Measurements from ENCODE around the gene RRP7A.
"Not testable (repeated sequence)": the region's sequence is repeated elsewhere in the genome, so short reads cannot be mapped to it uniquely, and the experiment has no call there.

GRCh38 chr22:42535082-42535731 is 15.6 kb upstream of the RRP7A start:
- TF ChIP-seq EZH2 (IDR thresholded peaks at IDR 0.05; ENCODE audit: insufficient read depth, low read length): not testable (repeated sequence)
- TF ChIP-seq, protein P1, sequence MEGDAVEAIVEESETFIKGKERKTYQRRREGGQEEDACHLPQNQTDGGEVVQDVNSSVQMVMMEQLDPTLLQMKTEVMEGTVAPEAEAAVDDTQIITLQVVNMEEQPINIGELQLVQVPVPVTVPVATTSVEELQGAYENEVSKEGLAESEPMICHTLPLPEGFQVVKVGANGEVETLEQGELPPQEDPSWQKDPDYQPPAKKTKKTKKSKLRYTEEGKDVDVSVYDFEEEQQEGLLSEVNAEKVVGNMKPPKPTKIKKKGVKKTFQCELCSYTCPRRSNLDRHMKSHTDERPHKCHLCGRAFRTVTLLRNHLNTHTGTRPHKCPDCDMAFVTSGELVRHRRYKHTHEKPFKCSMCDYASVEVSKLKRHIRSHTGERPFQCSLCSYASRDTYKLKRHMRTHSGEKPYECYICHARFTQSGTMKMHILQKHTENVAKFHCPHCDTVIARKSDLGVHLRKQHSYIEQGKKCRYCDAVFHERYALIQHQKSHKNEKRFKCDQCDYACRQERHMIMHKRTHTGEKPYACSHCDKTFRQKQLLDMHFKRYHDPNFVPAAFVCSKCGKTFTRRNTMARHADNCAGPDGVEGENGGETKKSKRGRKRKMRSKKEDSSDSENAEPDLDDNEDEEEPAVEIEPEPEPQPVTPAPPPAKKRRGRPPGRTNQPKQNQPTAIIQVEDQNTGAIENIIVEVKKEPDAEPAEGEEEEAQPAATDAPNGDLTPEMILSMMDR (IDR thresholded peaks at IDR 0.05; ENCODE audit: insufficient read depth, low read depth, low read length): not testable (repeated sequence)

Data from astrocyte (in vitro differentiated cells and primary cell).